GM18858 (cell line): ENCODE data around the gene HOXC9.
"Not testable (repeated sequence)": the region's sequence is repeated elsewhere in the genome, so short reads cannot be mapped to it uniquely, and the experiment has no call there.

Experiments used
- ATAC-seq: cut with Tn5 transposase; IDR thresholded peaks from one replicate; pipeline ENCODE4 v1.9.1; 2021; ENCODE audit not compliant: unreplicated experiment

HOXC9 gene

DNA sequence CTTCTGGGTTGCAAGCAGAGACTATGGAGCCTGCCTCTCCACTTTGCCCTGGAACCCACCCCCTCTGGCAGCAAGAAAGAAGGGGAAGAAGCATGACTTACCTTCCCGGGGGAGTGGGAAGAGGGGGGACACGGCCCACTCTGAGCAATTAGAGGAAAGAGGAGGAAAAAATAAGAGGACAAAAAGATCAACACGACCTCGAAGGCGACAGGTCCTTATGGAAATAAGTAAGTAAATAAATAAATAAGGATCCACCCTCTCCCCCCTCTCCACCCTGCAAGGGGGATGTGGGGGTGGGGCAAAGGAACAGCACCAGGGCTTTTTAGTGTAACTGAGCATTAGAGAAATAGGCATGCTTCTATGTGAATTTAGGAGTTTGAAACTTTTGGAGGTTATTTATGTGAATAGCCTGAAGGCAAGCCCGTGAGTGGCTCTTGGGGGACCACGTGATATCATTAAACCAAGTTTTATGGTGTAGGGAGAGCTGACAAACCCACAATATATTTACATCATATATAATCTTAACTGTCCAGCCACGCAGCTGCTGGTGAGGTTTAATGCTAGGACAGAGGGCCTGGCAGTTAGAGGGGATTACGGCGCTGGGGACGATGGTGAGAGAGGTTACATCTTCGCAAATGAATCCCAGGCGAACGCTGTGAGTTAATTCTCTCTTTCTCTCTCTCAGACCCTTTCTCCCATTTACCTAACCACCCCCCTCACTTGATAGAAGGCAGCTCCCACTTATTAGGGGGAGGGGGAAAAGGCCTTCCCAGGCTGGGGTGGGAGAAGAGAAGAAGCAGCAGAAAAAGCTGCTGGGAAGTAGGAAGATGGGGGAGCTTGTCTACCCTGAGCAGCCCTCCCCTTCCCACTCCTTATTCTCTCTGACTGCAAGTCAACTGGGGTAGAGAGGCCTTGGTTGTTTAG is 37.7 kb downstream of the HOXC9 start:
- no peak for ATAC-seq

DNA sequence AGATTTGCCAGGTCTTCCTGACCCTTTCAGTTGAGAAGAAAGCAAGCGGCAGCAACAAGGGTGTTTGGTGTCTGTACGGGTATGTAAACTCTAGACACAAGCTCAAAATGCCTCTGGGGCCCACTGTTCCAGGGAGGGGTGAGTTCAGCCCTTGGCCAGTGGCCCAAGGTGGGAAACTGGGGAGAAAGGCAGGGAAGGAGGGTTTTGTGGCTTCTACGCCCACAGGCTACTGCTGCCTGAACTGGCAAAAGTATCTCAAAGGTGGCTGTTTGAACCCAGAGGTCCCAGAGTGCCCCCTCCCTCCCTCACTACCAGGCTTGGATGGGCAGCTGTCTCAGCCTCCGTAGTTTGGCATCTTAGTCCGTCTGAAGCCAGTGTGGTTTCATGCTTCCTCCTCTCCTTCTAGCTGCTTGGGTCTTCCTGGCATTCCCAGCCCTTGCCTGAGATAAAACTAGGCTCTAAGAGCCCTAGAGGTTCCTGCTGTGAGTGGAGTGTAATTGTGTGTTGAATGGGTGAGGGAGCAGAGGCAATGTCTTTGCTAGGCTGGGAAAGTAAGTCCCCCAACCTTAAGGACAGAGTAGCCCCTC is 38.4 kb downstream of the HOXC9 start:
- no peak for ATAC-seq

DNA sequence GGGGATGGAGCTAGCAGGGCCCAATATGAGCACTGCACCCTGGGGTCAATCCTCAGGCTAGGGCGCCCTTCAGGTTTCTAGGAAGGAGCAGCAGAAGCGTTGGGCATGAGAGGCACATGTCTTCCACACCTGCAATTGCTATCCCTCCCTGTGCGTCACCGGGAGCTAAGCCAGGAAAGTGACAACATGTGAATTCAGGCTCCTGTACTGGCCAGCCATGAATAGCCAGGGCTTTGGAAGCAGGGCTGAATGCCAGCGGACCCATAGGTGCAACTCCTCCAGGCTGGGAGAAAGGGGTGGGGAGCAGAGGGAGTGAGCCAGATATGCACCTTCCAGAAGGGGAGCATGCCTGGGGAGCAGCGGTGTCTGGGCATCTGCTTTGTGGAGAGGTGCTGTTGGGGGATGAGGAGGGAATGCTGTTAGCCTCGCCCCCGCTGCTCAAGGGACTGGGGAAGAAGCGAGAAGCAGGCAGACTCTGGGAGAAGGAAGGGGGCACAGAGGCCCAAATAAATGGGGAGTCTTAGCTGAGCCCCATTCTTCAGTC is 39.0 kb downstream of the HOXC9 start:
- no peak for ATAC-seq

DNA sequence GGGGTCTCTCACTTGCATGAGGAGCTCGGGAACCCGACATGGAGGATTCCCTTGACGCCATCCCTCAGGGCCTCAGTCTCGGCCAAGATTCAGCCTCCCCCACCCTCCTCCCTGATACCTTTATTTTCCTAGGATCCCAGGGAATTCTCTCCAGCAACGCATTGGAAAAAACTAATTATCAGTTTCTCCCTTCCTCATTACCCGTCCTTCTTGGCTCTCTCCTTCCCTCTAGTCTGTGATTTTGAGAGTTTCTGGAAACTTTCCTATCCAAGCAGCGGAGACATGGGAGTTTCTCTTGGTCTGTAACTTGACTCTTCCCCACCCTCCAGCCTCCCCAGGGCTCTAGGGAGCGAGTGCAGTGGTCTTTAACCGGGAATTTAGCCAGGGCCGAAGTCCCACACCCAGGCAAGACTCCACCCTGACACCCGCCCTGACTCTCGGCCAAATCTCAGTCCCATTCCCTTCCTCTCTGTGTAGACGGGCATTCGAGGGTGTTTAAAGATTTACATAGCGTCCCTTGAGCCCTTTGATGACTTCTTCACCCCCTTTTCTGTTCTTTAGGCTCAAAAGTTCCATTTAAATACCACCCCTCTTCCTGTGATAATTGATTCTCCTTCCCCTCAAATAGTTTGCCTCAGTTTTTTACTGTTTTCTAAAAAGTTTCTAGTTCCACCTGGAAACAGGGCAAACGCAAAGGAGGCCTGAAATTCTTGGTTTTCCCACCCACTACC is 39.6 kb downstream of the HOXC9 start:
- no peak for ATAC-seq

DNA sequence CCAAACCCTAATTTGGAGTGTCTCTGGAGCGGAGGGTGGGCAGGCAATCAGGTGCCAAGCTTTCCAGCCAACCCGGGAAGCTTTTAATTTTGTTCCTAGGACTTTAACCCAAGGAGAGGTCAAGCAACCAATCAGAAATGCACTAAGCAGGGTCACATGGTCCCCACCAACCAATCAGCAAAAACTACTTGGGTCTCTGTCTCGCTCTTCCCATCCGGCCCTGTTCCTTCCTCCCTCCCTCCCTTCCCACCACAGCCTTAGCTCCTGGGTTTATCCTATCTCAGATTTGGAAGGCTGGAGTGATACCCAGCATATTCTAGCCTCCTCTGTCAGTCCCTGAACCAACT is 40.2 kb downstream of the HOXC9 start:
- no peak for ATAC-seq

DNA sequence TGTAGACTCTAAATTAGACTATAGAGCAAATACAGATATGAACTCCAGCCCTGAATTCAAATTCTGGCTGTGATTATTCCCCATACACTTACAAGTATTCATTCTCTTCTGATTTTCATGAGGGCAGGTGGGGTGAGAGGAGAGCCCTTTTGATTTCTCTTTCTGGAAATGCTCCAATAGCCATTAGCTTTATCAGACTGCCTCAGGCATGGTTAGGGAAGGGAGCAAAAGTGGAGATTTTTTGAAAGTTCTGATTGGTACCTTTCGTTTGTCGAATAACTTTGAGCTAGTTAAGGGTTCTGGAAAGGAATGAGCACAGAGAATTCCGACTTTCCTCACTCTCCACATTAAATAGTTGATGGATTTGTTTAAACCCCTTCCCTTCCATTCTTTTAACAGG is 40.7 kb downstream of the HOXC9 start:
- ATAC-seq = no peak

DNA sequence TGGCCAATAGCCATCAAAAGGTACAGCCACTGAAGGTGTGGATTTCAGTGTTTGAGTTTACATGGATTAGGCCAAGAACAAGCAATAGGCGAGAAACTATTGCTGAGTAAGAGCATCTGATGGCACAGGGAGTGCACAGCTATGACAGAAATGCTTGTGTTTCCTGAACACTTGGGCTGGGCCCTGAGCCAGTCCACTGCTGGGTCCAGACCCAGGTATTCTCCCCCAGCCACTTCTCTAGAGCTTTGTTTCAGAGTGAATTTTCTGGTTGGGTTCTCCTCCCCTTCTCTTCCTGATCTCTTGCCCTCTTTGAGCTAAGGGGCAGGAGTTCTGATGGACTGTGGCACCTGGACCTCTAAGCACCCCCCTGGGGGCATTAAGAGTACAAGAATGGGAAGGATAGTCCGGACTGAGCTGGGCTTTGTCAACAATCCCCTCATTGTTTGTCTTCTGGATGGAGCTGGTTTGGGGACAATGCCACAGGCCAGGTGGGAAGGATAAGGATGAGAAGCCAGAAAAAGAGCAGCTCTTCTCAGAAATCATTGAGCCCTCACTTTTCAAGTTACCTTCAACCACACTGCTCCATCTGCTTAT is 41.2 kb downstream of the HOXC9 start:
- no peak for ATAC-seq

DNA sequence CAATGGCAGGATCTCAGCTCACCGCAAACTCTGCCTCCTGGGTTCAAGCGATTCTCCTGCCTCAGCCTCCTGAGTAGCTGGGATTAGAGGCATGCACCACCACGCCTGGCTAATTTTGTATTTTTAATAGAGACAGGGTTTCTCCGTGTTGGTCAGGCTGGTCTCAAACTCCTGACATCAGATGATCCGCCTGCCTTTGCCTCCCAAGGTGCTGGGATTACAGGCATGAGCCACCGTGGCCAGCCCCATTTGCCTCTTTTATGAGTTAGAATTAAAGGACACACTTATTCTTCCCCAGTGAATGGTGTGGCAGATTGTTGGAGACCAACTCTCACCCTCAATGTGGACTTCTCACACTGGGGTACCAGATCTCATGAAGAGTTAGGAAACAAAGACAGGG is 42.1 kb downstream of the HOXC9 start:
- ATAC-seq = not testable (repeated sequence)

DNA sequence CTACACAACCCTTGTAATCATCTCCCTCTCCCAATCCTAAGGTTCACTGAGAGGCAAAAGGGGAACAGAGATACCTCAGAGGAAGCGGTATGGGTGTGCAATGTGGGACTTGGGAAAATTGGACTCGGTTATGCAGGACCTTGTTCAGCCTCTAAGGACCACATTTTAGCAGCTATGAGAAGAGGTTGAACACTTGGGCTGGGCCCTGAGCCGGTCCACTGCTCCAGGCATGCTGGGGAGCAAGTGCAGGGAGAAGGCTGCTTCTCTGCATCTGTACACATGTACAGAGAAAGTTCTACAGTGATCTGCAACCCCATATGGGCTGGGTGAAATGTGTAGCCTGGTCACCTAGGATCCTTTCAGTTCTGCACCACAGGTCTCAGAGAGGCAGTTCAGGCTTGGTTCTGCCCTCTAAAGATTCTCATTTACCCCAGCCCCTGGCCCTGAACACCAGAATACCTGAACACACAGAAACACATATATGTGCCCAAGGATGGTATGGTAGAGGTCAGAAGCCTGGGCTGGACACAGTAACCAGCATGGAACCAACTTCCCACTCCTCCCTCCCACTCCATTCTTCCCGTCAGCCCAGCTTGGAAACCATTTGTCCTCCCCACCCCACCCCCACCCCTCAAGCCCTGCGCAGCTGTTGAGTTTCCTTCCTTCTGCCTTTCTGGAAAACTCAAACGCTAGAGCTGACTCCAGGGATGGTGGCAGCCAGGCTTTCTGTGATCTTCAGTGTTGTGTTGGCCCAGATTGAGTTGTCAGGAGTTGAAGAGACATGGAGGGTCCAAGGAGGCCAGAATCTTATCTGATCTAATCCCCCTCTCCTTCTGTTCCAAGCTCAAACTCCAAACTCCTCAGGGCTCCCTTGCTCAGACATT is 43.3 kb downstream of the HOXC9 start:
- no peak for ATAC-seq

DNA sequence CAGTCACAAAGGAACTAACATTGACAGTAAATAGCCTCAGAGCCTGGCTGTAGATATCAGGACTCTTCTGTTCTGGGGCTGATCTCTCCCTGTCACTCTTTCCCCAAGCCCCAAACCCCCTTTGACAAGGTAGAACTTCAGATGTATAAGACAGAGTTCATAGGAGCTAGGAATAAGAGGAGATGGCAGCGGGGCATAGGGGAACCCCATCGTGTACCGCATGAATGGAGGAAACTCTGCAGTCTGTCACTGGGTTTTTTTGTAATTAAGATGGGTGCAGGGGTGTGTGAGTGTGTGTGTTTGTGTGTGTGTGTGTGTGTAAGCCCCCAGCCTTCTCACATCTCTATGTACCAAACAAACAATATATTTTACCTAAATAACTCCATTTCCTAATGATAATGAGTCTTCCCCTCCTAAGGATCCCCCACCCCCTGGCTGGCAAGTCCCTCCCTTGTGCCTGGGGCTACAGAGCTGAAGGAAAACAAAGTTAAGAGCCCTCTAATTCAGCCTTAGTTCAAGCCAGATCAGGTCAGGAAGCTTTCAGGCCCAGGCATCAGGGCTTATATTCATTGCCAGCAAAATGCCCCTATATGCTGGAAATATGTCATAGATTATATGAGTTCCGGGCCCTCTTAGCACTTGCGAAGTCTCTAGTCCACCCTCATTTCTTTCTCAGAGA is 44.6 kb downstream of the HOXC9 start:
- no peak for ATAC-seq

DNA sequence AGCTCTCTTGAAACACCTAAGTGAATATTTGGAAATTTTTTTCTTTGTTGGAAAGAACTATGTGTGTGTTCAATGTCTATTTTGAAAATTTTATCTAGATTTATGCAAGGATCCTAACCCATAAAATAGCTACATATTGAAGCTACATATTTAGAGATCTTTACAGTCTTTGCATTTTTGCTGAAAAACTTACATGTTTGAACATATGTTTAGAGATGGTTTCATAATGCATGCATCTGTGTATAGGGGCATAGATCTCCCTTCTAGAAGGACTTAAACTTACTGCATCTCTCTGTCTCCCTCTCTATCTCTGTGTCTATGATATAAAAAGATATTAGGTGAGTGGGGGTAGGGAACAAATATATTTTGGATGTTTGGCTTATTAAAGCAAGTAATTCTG is 45.4 kb downstream of the HOXC9 start:
- no peak for ATAC-seq

DNA sequence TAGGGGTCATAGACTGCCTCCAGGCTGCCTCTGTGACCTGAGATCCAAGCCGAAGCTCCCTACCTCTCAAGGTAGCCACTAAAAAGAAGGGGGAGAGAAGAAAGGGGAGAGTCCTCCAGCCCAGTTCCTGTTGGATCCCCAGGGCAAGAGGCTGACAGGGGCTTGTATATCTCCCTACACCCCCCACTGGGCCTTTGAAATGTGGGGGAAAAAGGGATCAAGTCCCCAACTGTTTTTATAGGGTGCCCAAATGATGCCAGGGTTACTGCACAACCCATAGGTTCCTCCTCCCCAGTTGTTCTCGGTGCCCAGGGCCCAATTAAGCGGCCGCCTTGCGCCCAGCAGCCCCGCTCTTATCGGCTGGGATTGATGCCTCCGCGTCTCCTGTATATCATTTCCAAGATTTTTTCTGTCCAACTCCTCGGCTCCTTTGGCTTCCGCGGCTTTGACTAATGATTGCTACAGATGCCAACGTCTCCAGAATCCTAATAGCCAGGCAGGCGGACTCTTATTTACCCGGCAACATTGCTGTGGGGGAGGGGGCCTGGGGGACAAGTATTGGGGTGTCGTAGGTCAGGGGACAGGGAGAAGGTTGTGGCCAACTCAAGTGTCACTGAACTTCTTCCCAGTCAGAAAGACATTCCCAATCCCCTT is 46.0 kb downstream of the HOXC9 start:
- no peak for ATAC-seq

DNA sequence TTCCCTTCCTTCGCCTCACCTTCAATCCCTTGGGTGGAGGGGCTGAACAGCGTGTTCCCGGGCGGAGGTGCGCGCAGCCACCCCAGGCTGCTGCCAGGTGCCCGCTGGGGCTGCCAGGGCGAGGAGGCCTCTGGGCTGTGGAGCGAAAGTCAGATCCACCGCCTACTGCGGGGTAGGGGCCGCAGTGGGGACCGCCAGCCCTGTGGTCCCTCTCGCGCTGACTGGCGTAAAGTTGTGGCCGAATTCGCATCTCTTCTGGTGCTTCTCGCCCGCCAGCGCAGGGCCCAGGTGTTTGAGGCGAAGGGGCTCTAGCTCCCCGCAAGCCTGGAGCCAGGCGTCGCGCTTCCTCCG is 46.8 kb downstream of the HOXC9 start:
- ATAC-seq = no peak

DNA sequence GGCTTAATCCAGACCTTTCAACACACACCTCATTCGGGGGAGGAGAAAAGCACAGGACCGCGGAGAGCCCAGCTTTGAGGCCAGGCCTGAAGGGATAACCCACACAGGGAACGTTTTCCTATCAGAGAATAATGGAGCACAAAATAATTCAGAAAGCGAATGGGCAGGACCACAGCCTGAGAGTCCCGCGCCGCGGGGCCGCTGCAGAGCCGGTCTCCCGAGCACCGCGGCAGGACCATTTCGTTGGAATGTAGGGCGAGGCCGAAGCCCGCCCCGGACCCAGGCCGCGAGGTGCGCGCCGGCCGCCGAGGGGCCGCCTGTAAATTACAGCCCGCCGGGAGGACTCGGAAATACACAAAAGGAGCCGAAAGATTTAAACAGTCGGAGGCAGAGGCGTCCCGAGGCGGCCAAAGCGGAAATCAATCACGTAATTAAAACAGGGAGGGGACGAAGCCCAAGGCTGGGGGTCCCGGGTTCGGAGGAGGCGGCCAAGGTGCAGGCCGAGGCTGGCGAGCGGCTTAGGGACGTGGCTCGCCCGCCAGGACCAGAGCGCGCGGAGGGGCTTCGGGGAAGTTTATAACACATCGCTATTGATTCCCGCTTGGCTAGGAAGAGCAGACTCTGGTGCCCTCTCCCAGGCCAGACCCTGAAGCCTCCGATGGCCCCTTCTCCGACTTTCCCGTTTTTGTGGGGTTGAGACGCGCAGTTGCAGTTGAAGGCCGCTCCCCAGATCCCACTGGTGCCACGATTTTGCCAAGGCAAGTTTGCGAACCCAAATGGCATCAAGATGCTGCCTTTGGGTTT is 47.4 kb downstream of the HOXC9 start:
- ATAC-seq = no peak

DNA sequence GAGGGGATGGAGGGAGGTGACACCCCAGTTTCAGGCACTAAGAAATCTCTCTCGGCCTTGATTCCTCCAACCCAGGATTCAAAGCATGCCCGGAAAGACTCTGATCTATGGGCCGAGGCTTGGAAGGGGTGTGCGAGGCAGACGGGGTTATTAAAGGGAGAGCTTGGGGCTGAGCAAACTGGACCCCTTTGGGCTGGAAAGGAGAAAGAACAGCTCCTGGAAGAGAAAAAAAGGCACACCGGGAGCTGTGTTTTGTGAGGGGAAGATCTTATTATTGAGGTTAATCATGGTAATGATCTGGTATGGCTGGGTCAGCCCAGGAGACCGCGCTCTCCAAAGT is 48.0 kb downstream of the HOXC9 start:
- no peak for ATAC-seq

DNA sequence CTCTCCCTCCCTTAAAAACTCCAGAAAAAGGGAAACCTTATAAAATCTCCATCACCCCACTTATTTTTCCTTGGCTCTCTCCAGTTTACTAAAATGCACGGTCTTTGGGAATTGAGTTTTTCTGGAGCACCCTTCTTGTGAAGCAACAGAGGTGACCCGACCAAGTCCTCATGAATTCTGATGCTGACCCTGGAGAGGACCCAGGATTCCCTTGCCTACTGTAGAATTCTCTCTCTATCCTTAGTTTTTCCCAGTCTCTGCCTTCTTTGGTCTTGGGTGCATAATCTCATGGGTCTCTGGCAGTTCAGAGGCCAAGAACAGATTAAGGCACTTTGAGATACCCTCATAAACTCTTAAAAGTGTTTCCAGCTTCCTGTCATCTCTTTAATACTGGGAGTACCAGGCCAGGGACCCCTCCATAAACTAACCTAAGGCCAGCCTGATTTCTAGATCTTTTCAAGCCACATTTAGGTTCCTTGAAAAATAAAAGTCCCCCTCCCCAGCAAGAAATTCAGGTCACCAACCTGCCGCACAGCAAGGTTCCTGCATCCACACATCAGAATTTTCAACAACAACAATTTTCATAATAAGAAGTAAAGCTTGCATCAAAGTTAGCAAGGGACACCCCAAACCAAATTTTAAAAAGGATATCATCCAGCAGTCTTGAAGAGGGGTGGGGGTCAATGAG is 48.6 kb downstream of the HOXC9 start:
- no peak for ATAC-seq

DNA sequence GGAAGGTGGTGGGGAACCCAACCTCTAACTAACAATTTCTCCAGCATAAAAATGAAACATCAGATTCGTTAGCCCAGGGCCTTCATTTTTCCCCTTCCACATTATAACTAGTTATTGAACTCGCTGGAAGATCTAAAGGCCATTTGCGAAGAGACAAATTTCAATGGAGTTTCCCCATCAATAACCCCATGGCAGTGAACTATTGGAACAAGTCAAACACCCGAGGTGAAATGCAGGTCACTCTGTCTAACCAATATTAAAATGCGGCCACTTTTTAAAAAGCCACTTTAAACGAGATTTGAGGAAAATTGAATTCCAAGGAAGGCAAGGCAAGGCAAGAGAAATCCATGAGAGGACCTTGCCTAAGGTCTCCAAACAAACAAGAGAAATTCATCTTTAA is 49.1 kb downstream of the HOXC9 start:
- ATAC-seq = no peak

DNA sequence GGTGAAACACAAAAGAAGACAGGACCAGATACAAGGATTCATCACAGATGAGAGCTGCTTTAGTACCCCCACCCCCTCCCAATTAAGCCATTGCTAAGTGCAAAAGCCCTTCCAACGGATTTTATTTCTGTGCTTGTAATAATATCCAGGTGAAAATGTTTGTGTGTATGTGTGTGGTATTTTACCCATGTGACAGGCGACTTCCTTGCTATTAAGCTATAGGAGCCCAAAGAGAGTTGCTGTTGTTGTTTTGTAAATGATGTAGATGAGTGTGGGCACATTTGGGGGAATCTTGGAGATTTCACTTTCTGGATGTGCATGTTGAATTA is 50.5 kb downstream of the HOXC9 start:
- no peak for ATAC-seq
